GM18502 (cell line): ENCODE measurements around the gene AUTS2.
A peak's percentile ranks its signal among the peaks of the same experiment; 100 is the strongest.

Experiments used
- ATAC-seq: cut with Tn5 transposase; IDR thresholded peaks from one replicate; pipeline ENCODE4 v1.9.1; 2021; ENCODE audit warnings: mild to moderate bottlenecking; ENCODE audit not compliant: unreplicated experiment, poor library complexity

Gene AUTS2

DNA sequence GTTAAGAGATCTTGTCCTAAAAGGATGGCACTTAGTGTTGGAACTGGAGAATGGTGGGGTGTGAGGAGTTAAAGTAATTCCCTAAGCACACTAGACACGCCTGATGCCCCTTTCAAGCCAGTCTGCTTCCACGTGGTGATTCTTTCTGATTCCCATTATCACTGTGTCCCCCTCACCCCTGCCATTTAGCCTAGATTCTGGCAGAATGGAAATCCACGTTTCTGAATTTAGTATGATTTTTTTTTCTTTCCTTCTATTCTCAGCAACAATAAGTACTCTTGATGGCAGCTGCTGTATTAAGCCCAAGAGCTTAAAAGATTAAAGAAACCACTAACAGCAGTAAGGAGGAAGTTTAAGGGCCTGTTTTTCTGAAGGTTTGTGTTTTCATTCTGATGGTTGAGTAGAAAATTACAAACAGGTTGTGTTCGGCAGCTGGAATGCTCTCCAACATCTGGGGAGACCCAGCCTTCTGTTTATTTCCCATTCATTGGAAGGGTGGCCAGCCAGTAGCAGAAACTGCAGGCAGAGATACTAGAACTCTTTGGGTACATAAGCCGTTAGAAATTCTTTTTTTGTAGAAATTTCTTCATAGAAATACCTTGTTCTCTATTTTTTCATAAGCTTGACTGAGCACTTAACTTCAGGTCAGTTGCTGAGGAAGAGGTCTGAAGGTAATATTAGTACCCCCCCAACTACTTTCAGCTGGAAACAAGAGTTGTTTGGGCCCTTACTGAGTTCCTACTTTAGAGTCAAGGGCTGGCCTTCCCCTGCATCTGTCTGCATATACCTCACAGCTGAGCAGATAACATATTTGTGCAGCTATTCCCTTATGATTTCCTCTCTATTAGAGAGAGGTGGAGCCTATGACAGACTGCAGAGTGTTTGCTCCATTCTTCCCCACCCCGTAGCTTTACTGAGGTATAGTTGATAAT is 355.1 kb downstream of the AUTS2 start:
- ATAC-seq = no peak

DNA sequence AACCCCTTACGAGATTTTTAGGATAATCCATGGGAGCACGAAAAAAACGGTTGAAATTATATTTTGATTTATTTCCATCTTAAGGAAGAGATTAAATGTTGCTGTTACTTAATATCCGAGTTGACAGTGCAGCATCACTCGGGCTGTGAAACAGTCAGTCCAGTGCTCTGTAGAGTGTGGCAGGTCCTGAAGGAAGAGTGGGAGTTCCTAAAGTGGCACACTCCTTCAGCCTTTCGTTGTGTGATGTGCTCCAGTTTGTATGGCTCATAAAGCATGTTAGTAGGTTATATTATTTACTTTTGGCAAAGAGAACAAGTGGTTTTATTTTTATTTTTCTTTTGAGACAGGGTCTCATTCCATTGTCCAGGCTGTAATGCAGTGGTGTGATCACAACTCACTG is 358.3 kb downstream of the AUTS2 start:
- no peak for ATAC-seq

- no peak for ATAC-seq
Observed at GRCh38 chr7:69957661-69958060, 359.4 kb downstream of the AUTS2 start.

DNA sequence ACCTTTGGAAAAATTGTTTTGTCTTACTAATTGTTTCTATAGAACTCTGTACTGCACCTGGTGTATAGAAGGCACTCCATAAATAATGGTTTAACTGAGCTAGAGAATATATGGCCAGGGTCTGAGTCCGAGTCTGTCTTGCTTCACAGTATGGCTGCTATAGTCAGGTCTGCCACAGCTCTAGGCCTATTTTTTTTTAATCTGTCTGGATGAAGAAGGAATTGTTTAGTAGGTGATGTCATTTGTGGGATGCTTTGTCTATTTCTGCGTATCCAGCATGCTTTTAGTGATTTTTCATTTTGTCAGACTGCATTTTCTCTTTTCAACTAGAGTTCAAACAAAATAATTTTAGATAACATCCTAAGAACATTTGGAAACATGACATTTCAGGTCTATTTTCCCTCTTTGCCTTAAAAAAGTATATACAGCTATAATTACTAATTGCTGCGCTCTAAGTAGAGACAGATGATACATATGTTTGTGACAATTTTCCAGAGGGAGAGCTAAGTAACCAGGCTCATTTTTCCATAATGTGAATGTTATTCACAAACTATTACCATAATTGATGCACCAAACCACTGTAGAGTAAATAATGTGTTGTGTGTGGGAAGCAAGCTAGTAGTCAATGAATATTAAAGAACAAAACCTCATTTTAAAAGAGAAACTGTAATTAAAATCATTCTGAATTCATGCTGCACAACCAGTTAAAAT is 361.7 kb downstream of the AUTS2 start:
- ATAC-seq = no peak

- ATAC-seq = no peak
Observed at GRCh38 chr7:69961436-69961835, 363.2 kb downstream of the AUTS2 start.

- ATAC-seq = peak; percentile 58
Observed at GRCh38 chr7:69962186-69963065, 364.2 kb downstream of the AUTS2 start.

GRCh38 chr7:69963393-69963792 is 365.1 kb downstream of the AUTS2 start:
- ATAC-seq = no peak

DNA sequence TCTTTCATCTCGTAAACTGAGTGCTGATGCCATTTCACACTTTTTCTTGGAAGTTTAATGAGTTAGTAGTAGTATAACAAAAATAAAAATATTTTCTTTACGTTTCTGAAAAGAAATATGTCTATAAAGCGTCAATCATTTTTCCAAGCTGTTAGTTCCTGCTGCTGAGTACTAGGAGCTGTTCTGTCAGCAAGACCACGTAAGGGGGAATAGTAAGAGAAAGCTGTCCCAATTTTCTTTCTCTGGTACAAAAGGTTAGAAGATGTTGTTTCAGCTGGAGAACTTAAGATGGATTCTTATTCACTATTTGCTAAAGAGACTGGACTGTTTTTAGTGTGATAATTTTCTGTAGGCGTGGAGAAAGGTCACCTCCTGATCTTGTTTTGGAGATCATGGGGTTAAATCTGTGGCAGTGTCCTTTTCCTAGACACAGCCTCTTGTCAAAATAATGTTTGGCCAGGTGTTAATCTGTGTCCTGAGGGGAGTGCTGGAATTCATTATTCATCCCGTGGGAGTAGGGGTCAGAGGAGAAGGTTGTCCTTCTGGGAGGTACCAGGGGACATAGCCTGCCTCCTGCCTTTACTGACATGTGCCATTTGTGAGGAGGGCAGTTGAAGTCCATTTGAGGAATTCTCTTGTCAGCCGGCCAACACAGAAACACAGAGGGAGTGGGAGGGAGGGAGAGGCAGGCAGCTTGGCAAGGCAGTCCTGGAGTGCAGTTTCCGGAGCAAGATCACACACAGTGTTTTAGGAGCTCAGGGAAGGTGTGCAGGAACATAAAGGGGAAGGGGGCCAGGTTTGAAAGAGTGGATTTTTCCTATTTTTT is 368.7 kb downstream of the AUTS2 start:
- no peak for ATAC-seq

DNA sequence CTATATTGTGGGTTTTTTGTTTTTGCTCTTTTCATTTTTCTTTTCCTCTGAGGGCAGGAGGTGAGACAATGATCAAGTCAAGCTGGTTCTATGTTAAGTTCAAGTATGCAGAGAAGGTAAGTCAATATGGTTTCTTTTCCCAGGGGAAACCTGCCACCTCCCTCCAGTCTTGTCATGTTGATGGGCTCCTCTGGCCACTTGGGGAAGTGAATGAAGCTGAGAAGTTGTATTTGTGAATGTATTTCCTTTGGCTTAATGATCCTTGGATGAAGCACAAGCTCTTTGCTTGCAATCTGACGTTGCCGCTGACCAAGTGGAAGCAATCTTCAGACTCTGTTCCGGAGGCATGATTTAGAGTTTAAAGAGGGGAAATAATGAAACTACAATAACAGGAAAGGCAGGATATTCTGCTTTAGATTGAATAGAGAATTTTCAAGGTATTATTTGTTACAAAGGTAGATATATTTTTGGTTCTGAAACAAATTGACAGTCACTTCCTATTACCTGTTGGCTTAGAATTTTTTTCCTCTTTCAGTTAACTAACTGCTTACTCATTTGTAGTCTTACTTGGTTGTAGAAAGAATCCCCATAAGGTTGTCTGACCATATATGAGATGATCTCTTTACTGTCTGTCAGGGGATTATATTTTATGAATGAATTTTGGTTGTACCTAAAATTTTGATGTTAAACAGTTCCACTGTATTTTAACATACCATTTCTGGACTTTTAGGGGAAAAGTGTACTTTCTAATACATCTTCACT is 369.6 kb downstream of the AUTS2 start:
- ATAC-seq = peak; percentile 56

- ATAC-seq = no peak
Observed at GRCh38 chr7:69968969-69969556, 370.8 kb downstream of the AUTS2 start.

- no peak for ATAC-seq
Observed at GRCh38 chr7:69981646-69982045, 383.4 kb downstream of the AUTS2 start.

- ATAC-seq = no peak
Observed at GRCh38 chr7:69982197-69982596, 383.9 kb downstream of the AUTS2 start.

- ATAC-seq = no peak
Observed at GRCh38 chr7:69989551-69989950, 391.3 kb downstream of the AUTS2 start.

DNA sequence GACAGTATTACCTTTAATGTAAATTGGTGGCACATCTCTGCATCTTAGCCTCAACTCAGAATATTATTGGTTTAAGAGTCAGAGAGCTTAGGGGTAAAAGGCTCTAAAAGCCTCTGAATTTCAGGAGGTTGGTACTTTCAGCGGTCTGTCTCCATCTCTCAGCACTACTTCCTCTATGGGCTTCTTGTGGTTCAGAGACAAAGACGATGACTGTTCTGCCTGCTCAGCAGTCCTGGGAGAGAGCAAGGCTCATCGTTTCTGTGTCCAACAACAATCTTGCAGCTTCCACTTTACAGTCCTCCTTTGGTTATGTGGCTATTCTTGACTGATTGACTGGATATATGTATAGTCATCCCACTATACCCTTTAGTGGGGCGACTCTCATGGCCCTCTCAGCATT is 394.7 kb downstream of the AUTS2 start:
- no peak for ATAC-seq

GRCh38 chr7:69994218-69994617 is 395.9 kb downstream of the AUTS2 start:
- ATAC-seq = no peak

DNA sequence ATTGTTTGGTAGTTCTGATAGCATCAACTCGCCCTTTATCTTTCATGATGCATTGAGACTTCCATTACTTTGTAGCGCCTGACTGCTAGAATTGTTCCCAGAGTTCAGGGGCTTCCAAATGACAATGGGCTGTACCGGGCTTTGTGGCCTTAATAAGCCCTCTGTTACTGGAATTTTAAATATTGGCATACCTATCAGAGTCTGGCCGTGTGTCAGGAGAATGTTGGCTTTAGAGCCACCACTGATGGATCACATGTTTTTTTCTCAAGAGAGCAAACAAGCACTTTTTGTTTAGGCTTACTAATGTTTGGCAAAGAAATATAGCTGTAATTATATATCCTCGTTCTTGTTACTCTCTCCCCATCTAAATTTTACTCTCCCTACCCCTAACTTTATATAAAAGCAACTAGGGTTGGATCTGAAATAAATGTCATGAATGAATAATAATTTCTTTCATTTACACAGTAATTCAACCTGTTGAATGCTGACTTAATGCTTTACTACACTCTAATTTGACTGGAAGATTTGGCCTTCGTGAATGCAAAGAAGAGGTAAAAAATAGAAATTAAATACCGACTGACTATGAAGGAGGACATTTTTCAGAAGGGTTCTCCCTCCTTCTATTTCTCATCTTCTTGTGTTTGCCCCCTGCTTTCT is 396.7 kb downstream of the AUTS2 start:
- no peak for ATAC-seq

DNA sequence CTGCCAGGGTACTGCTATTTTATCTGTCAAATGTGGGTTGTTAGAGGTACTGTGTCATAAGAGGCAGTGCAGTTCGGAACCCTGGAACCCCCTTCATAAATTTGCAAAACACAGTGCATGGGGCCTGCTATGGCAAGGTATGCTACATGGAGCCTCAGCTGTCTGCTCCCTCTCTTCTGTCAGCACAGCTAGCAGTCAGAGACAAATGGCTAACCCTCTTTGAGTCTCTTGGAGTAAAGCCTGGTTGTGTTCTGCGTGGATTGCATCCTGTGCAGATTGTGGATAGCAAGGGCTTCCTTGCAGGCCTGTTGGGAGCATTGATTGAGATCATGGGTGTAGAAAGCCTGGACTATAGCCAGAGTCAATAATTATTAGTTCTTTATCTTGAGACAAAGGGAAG is 397.8 kb downstream of the AUTS2 start:
- no peak for ATAC-seq

GRCh38 chr7:70000737-70001348 is 402.6 kb downstream of the AUTS2 start:
- no peak for ATAC-seq
